Cardiac fibroblast (primary cell): ENCODE measurements around the gene CNOT2.

Experiments
- DNase-seq, 2 donors: peaks; one replicate each; pipeline versions ENCODE4 v3.0.0 to v3.0.0-alpha.2; 2010; ENCODE audit warnings: low read depth in 2 of 2
- H3K4me3 ChIP-seq, 2 donors: replicated peaks in 1 of 2; 1 replicate in 1 of 2; 2 replicates in 1 of 2; pipeline ENCODE4 v1.5.1; 2011; ENCODE audit warnings: low read depth in 2 of 2, low read length in 2 of 2, mild to moderate bottlenecking in 2 of 2, moderate library complexity in 1 of 2
- CTCF ChIP-seq: IDR thresholded peaks from one replicate; pipeline ENCODE4 v1.5.1; 2011; ENCODE audit warnings: low read depth, mild to moderate bottlenecking, low read length, inconsistent platforms

CNOT2 gene

GRCh38 chr12:70270108-70270507 lies 26.9 kb downstream of the CNOT2 start:
- TF ChIP-seq CTCF: no peak
- no peak for DNase-seq
- no peak overlapping the region for H3K4me3 ChIP-seq

- no peak for DNase-seq
- H3K4me3 ChIP-seq: no peak overlapping the region
- no peak for TF ChIP-seq CTCF
These were observed 27.8 kb downstream of the CNOT2 start for GRCh38 chr12:70271025-70271424.

GRCh38 chr12:70272510-70272909 lies 29.3 kb downstream of the CNOT2 start:
- DNase-seq: no peak
- no peak overlapping the region for H3K4me3 ChIP-seq
- TF ChIP-seq CTCF: no peak

DNA sequence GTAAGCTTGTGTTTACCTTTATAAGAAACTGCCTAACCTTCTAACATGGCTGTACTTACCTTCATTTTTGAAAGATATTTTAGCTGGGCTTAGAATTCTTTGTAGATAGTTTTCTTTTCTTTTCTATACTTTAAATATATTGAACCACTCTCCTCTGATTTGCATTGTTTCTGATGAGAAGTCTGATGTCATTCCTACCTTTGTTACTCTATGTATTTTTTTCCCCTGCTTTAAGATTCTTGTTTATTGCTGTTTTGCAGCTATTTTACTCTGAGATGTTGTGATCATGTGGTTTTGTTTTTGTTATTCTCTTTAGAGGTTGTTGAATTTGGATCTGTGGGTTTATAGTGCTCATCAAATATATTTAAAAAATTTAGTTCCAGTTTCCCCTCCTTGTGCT lies 31.8 kb downstream of the CNOT2 start:
- no peak overlapping the region for H3K4me3 ChIP-seq
- TF ChIP-seq CTCF: no peak
- no peak for DNase-seq

DNA sequence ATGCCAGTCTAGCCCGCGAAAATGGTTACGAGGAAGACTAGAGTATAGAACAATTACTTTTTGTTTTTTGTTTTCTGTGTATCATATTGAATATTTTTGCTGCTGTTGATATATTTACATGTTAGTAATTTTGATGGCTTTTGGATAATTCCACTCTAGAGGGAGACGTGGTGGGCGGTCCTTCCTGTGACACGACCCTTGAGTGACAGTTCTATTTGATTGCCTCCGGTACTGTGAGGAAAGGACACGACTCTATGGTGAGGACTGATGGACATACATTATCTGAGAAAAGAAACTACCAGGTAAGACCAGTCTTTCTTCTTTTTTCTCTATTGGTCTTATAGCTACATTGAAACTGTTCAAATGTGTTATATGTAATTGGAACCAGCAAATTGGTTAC lies 34.7 kb downstream of the CNOT2 start:
- no peak for TF ChIP-seq CTCF
- no peak for DNase-seq
- H3K4me3 ChIP-seq: no peak overlapping the region

DNA sequence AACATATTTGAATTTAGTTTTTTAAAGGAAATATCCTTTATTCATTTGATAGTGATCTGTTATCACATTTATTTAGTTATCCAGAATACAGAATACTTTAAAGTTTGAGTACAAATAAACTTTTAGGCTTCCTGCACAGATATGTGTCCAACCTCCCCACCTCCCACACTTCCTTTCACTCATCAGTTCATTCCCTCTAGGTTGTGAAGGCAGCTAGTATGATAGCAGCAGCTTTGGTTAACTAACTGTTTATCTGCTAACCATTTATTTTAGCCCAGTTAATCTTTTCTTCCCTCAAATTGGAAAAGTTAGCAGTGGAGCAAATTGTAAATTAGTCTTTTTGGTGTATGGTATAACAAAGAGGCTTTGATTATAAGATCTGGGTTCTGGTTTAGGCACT lies 35.7 kb downstream of the CNOT2 start:
- no peak overlapping the region for H3K4me3 ChIP-seq
- no peak for DNase-seq
- TF ChIP-seq CTCF: no peak

GRCh38 chr12:70283232-70283631 lies 40.0 kb downstream of the CNOT2 start:
- no peak for TF ChIP-seq CTCF
- no peak for DNase-seq
- no peak overlapping the region for H3K4me3 ChIP-seq
